MV-4-11 (cell line): ENCODE results near the gene CSPG4.
"Not testable (repeated sequence)": the region's sequence is repeated elsewhere in the genome, so short reads cannot be mapped to it uniquely, and the experiment has no call there.

ENCODE experiments used
- DNase-seq: peaks from one replicate; lab custom pipeline; 2025; lab: John Stamatoyannopoulos, UW

Gene CSPG4

GRCh38 chr15:75648156-75649000 lies 64.3 kb downstream of the CSPG4 start:
- no peak for DNase-seq

DNA sequence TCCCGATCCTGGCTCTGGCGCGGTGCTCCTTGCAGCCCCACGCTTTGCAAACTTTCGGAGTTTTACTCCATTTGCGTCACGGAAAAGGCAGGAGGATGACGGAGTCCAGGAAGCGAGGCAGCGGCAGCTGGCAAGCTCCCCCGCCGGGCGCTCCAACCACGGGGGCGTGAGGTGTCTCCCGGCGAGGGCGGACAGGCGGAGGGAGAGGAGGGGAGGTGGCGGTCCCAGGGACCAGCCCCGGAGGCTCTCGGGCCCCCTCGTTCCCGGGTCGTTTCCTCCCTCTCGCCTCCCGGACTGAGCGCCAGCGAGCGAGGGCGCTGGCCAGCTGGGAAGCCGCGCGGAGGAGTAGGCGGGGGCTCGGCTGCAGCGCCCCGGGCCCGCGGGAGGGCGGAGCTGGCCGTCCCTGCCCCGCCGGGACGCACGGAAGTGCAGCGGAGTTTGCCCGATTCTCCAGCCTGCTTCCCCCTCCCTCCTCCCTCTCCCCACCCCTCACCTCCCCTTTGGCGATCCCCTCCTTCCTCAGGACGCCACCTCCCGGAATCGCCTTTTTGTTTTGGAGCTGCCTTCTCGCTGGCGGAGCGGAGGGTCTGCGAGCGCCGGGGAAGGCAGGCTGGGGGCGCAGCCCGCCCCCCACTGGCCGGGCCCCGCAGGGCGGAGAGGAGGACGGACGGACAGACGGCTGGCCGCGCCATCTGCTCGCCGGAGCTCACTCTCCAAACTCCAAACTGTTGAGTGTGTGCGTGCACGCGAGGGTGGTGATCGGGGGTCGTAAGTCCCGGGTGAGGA lies 65.1 kb downstream of the CSPG4 start, which contains the start of gene SNX33:
Gene SNX33, plus strand, starts transcription at position 543 of the 786 bp plus-strand sequence. CDS start 1,191 bp downstream, outside the sequence.
- DNase-seq = peak; percentile 47

GRCh38 chr15:75646944-75647364 lies 65.7 kb downstream of the CSPG4 start:
- DNase-seq = no peak

DNA sequence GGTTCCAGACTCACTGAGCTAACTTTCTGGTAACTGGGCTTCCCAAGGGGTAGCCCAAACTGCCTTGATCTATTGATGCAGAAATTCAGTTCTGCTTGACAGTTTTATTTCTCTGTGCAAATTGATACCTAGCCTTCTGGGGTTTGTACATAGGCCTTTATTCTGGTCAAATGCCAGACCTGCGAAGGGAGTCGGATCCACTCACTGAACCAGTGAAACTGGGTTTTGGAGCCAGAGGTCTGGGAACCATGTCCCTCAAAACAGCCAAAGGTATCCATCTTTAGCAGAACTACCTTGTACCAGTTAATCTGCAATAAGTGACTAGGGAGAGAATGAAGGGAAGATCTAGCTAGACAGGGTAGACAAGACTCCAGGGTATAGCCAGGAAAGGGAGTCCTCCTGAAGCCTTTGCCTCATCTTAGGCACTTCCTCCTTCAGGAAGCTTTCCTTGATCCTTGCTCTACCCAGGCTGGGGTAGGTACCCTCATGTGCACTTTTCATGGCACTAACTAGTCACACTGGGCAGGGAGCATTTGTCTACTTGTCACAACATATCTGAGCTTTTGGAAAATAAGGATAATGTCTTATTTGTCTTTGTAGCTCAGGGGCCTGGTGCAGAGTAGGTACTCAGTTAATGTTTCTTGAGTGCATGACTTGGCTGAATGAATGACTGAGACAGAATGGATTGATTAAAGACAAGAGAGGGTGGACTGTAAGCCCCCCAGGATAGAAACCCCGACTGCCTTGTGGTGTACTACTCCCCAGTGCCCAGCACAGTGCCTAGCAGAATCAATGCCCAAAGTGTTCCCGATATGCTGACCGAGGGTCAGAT lies 66.3 kb downstream of the CSPG4 start:
- no peak for DNase-seq

DNA sequence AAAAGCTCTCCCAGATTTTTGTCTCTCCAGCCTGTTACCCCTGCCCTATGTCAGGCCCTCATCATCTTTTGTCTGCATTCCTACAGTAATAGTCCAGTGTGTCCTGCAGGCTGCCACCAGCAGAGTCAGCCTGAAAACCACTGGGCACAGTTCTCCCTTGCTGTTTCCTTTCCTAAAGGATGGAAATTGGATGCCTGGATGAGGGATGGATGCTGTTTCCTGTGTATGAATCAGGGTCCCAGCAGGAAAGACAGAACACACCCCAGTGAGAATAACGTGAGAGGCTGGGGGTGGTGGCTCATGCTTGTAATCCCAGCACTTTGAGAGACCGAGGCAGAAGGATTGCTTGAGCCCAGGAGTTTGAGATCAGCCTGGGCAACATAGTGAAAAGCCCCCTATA lies 68.3 kb downstream of the CSPG4 start:
- DNase-seq = no peak

DNA sequence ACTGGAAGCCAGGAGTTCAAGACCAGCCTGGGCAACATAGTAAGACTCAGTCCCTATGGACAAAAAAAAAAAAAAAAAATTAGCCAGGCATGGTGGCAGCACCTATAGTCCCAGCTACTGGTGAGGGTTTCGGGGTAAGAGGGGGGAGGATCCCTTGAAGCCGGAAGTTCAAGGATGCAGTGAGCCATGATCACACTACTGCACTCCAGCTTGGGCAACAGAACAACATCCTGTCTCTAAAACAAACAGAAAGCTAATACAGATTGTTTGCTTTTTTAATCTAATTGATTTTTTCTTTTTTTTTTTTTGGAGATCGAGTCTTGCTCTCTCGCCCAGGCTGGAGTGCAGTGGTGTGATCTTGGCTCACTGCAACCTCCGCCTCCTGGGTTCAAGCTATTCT lies 71.0 kb downstream of the CSPG4 start:
- no peak for DNase-seq

GRCh38 chr15:75641179-75641503 lies 71.5 kb downstream of the CSPG4 start:
- no peak for DNase-seq

DNA sequence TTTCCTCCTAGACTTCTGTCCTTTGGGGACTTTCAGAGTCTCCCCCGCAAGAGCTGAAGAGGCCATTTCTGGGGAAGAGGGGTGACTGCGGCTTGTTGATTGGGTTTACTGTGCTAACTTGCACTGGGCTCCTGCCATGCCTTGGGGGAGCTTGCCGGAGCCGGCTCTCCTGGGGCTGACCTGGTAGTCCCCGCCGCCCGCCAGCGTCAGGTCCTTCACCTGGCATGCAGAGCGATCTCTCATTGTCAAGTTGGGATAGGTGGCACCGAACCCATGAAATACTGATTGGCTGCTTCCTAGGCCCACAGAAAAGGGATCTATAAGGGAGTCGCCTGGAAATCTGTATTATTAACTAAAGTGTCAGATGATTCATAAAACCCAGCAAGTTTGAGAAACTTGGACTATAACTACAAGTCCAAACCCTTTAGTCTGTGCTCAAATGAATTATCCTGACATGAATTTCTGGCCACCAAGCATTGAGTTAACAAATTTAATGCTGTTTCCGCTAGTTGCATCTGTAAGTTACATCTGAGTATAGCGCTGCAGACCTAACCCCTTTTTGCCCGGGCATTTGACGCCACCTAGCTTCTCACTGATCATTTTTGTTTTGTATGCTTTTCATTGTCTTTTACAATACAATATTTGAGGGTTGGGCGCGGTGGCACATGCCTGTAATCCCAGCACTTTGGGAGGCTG lies 72.0 kb downstream of the CSPG4 start:
- peak; percentile 74 for DNase-seq

DNA sequence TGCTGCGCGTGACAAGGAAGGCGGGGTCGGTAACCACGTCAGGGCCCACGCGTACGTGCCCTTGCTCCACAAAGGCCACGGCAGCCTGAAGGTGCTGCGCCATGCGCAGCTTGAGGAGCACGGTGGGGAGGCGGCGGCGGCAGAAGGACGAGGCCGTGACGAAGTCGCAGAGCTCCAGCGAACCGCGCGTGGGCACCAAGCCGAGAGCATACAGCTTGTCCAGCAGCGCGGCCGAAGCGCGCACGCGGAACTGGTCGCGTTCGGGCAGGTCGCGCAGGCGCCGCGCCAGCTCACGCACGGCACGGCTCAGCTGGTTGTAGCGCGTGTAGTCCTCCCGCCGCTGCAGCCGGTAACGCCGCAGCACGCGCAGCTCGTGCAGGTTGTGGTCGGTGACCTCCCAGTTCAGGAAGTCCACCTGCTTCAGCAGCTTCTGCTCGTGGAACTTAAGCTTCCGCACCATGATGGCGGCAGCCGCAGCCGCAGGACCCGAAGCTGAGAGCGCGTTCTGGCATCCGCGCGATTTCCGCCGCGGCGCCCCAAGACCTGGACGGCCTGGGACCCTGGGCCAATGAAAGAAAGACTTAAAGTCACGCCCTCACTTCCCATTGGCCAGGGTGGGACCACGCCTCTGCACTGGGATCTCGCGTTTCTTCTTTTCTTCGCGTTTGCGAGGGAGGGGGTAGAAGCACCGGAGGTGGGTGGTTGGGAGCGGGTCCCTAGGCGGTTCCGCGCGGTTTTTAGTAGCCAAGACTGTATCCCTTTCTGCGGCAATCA lies 72.8 kb downstream of the CSPG4 start, which contains the start of gene IMP3:
Gene IMP3, minus strand, starts transcription at position 516 of the 774 bp plus-strand sequence. Its CDS starts 56 bp downstream, at position 460.
- DNase-seq = peak; percentile 97

- DNase-seq = no peak
These were observed 73.4 kb downstream of the CSPG4 start for GRCh38 chr15:75639191-75639708.

- no peak for DNase-seq
These were observed 75.2 kb downstream of the CSPG4 start for GRCh38 chr15:75637245-75638009.

GRCh38 chr15:75636026-75636425 lies 76.6 kb downstream of the CSPG4 start:
- no peak for DNase-seq

DNA sequence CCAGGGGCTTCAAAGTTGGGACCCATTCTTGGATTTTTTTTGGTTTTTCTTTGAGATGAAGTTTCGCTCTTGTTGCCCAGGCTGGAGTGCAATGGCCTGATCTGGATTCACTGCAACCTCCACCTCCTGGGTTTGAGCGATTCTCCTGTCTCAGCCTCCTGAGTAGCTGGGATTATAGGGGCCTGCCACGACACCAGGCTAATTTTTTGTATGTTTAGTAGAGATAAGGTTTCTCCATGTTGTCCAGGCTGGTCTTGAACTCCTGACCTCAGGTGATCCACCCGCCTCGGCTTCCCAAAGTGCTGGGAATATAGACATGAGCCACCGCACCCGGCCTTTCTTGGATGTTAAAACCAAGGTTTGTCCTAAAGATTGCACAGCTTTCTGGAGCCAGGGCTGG lies 78.7 kb downstream of the CSPG4 start:
- DNase-seq = not testable (repeated sequence)

DNA sequence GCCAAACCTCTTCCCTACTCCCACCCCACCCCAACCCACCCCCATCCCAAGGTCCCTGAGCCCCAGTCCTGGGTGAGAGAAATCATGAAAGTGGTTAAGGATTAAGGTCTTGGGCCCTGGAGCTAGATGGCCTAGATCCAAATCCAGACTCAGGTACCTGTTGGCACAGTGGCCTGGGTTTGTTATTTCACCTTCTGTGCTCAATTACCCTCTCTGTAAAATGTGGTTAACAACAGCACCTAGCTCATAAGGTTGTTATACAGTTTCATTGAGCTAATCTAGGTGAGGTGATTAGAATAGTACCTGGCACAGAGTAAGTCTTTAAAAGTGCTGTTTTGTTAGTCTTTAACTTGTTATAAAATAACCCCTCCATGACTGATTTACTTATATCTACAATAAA lies 80.7 kb downstream of the CSPG4 start:
- no peak for DNase-seq

GRCh38 chr15:75625542-75626347 lies 86.9 kb downstream of the CSPG4 start, which contains the start of gene SNUPN:
Gene SNUPN (minus strand): TSS chr15:75625725. CDS start chr15:75621051, 4,674 bp downstream.
- DNase-seq = peak; percentile 92
